HG03520 (cell line): Measurements from ENCODE around the gene MCF2L2.
"Not testable (repeated sequence)": the region's sequence is repeated elsewhere in the genome, so short reads cannot be mapped to it uniquely, and the experiment has no call there.

Source experiments
- ATAC-seq: cut with Tn5 transposase; IDR thresholded peaks from one replicate; pipeline ENCODE4 v1.9.1; 2021; ENCODE audit warnings: mild to moderate bottlenecking, moderate library complexity; ENCODE audit not compliant: unreplicated experiment

MCF2L2 gene

GRCh38 chr3:183428447-183429211 is at the start of gene MCF2L2:
Gene MCF2L2, minus strand, starts transcription at chr3:183428619. Its CDS starts 642 bp downstream, at chr3:183427977.
- peak; percentile 71 for ATAC-seq

DNA sequence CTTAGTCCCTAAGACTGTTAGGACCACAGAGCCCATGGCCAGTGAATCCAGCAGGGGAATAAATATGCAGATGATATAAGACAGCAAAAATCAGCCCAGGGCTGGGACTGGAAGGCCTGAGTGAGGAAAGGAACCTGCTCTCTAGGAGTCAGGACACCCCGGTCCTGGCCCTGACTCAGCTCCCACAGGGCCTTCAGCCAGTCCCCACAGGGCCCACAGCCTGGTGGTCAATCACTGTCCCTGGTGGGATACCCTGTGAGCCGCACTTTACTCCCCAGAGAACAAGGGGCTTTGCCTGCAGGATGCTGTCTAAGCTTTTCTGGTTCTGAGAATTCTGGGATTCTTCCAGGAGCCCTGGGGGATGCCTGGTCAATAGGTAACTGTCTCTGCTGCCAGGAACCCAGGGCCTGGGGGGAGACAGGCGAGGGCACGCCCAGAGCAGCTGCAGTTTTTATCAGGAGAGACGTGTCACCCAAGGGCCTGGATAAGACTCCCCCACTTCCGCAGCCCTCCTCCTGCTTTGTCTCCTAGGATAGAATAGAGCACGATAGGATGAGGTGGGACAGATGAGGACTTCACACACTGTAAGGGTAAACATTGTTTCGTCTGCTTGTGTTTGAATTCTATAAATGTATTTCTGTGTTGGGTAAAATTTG is 49.5 kb upstream of the MCF2L2 start:
- ATAC-seq: no peak

DNA sequence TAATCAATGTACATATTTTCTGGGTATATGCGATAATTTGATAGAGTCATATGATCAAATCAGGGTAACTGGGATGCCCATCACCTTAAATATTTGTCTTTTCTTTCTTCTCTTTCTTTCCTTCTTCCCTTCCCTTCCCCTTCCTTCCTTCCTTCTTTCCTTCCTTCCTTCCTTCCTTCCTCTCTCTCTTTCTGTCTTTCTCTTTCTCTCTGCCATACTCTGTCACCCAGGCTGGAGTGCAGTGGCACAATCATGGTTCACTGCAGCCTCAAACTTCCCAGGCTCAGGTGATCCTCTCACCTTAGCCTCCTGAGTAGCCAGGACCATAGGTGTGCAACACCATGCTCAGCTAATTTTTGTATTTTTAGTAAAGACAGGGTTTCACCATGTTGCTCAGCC is 47.3 kb upstream of the MCF2L2 start:
- not testable (repeated sequence) for ATAC-seq

DNA sequence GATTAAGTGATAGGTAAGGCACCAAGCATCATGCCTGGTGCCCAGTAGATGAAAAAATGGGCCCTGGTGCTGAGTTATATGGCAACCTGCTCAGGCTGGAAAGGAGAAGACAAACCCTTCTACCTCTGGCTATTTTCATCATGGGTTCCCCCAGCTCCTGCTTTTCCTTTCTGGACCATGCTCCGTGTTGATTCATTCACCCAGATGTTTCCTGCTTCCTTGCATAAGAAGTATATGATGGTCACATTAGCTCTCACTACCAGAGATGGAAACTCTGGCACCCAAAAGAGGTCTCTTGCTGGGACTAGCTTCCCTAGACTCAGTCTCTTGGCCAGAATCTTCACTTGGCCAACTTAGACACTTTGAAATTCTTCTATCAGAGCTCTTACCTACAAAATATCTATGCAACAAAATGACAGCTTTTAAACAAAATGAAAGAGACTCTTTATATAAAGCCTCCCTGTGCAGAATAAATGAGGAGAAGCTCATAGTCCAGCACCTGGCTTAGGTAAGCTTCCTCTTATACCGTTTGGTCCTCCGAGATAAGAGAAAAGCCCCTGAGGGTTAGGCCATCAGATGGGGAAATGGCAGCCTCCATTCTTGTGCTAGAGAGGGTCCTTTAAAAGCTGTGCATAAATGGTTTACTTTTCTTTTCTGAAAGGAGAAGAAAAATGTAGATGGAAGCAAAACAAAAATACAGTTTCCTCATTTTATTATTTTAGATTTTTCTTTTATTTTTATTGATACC is 46.8 kb upstream of the MCF2L2 start:
- ATAC-seq: no peak

- no peak for ATAC-seq
Measured at GRCh38 chr3:183473969-183474368, 45.5 kb upstream of the MCF2L2 start.

DNA sequence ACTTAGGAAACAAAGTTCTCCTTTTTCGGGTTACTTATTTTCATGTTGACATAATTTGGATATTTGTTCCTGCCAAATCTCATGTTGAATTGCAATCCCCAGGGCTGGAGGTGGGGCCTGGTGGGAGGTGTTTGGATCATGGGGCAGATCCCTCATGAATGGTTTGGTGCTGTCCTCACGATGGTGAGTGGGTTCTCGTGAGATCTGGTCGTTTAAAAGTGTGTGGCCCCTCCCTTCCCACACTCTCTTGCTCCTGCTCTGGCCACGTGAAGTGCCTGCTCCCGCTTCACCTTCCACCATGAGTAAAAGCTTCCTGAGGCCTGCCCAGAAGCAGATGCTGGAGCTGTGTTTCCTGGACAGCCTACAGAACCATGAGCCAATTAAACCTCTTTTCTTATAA is 43.7 kb upstream of the MCF2L2 start:
- no peak for ATAC-seq

- no peak for ATAC-seq
Measured at GRCh38 chr3:183468424-183468823, 40.0 kb upstream of the MCF2L2 start.

DNA sequence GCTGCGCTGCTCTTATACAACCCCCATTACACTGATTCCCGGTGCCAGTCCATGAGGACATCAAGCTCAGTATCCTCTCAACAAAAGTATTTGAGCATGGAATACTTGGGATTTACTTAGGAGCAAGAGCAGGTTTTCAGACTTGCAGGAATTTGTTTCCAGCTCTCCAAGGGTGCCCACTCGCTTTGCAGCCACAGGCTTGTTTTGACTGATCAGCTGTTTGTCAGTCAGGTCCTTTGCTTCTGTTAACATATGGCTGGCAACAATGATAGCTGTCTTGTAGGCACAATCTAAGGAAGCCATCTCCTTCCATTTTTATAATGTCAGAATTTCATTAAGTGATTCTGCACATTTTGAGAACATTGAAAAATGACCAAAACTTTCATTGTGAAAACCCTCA is 38.2 kb upstream of the MCF2L2 start:
- ATAC-seq: no peak

GRCh38 chr3:183465710-183466109 is 37.3 kb upstream of the MCF2L2 start:
- not testable (repeated sequence) for ATAC-seq

GRCh38 chr3:183464480-183464879 is 36.1 kb upstream of the MCF2L2 start:
- ATAC-seq: no peak

DNA sequence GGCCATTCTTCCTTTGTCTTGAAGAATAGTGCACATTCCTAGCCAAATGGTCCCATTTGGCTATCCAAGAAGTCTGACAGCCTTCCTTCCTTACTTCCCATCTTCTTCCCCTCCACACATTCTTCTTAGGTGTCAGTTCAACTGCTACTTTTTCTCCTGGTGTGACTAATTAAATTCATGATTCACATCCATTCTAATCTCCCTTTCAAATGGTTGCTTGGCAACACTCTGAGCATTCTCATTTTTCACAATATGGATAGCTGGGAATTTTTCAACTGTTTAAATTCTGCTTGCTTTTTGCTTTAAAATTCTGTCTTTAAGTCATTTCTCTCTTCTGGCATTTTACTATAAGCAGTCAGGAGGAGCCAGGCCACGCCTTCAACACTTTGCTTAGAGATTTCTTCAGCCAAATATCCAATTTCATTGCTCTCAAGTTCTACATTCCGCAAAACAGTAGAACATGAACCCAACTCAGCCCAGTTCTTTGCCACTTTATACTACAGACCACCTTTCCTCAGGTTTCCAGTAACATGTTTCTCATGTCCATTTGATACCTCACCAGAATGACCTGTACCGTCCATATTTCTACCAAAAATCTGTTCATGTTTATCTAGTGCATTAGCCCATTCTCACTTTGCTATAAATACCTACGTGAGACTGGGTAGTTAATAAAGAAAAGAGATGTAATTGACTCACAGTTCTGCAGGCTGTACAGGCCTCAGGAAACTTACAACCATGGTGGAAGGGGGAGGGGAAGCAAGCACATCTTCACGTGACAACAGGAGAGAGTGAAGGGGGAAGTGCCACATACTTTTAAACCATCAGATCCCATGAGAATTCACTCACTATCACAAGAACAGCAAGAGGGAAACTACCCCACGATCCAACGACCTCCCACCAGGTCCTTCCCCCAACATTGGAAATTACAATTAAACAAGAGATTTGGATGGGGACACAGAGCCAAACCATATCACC is 31.9 kb upstream of the MCF2L2 start:
- ATAC-seq: no peak

DNA sequence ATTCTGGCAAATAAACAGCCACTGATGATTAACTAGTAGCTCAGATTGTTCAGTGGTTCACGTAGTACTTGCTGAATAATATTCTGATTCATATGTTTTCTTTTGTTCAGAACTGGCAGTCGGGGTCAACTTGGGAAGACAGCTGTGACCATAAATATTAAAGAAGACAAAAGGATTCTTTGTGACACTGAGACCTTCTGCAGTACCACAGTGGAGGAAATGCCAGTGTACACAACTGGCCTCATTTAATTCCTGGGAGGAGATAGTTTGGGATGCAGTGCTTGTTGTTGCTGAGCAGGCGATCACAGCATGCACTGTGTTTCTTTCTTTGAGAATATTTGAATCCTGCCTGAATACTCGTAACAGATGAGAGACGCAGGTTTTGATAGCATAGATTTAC is 26.7 kb upstream of the MCF2L2 start:
- no peak for ATAC-seq

DNA sequence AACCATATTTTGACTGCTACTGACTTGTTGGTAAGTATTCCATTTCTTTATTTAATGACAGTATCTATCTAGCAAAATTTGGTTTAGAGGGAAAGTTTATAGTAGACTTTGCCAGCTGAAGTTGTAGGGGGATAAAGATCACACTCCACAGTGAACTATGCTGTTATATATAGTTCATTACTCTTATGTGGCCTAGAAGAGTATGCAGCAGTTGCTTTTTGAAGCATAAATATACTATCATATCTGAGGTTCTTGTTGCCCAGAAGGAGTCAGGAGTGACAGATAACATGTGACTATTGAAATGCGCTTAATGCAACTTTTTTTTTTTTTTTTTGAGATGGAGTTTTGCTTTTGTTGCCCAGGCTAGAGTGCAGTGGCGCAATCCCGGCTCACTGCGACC is 25.6 kb upstream of the MCF2L2 start:
- ATAC-seq: no peak

- no peak for ATAC-seq
Measured at GRCh38 chr3:183449791-183450190, 21.4 kb upstream of the MCF2L2 start.

GRCh38 chr3:183449391-183449790 is 21.0 kb upstream of the MCF2L2 start:
- ATAC-seq: no peak

GRCh38 chr3:183448369-183449128 is 20.1 kb upstream of the MCF2L2 start:
- ATAC-seq: no peak

- peak; percentile 78 for ATAC-seq
Measured at GRCh38 chr3:183447206-183448001, 19.0 kb upstream of the MCF2L2 start.

- no peak for ATAC-seq
Measured at GRCh38 chr3:183446838-183447205, 18.4 kb upstream of the MCF2L2 start.

DNA sequence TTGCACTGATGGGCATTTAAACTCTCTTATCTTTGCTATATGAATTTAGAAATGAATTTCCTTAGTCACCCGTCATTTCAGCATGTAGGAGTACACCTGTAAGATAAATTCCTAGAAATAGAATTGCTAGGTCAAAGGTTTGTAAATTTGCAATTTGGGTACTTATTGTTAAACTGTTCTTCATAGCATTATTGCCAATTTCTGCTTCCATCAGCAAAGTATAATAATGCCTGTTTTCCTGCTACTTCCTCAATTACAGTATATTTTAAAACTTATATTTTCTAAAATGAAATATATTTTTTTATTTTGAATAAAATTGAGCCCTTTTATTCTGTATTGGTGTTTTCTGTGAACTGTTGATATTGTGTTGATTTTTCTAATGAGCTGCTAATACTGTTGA is 16.3 kb upstream of the MCF2L2 start:
- no peak for ATAC-seq
